HG02642 (cell line): ENCODE results near the gene BCHE.

Experiments used
- ATAC-seq: cut with Tn5 transposase; IDR thresholded peaks from one replicate; pipeline ENCODE4 v1.9.1; 2021; ENCODE audit warnings: mild to moderate bottlenecking; ENCODE audit not compliant: unreplicated experiment, poor library complexity

Gene BCHE

GRCh38 chr3:165837058-165837525 lies at the start of gene BCHE:
BCHE (minus strand) TSS chr3:165837423; CDS start chr3:165831033, 6,390 bp downstream.
- ATAC-seq: no peak

GRCh38 chr3:165885558-165886270 lies 48.5 kb upstream of the BCHE start:
- no peak for ATAC-seq

- no peak for ATAC-seq
Observed at GRCh38 chr3:165884518-165884917, 47.3 kb upstream of the BCHE start.

GRCh38 chr3:165883863-165884478 lies 46.7 kb upstream of the BCHE start:
- ATAC-seq: no peak

- ATAC-seq: no peak
Observed at GRCh38 chr3:165883117-165883516, 45.9 kb upstream of the BCHE start.

GRCh38 chr3:165875644-165876043 lies 38.4 kb upstream of the BCHE start:
- ATAC-seq: no peak

- no peak for ATAC-seq
Observed at GRCh38 chr3:165874663-165875489, 37.7 kb upstream of the BCHE start.

- ATAC-seq: no peak
Observed at GRCh38 chr3:165868088-165868487, 30.9 kb upstream of the BCHE start.

GRCh38 chr3:165859061-165859460 lies 21.8 kb upstream of the BCHE start:
- no peak for ATAC-seq

GRCh38 chr3:165855581-165855980 lies 18.4 kb upstream of the BCHE start:
- no peak for ATAC-seq

GRCh38 chr3:165854696-165855095 lies 17.5 kb upstream of the BCHE start:
- ATAC-seq: peak; percentile 46

GRCh38 chr3:165852711-165853110 lies 15.5 kb upstream of the BCHE start:
- no peak for ATAC-seq

GRCh38 chr3:165852191-165852590 lies 15.0 kb upstream of the BCHE start:
- ATAC-seq: no peak

GRCh38 chr3:165846056-165846455 lies 8.8 kb upstream of the BCHE start:
- no peak for ATAC-seq

- ATAC-seq: no peak
Observed at GRCh38 chr3:165839296-165840076, 2.3 kb upstream of the BCHE start.

- ATAC-seq: no peak
Observed at GRCh38 chr3:165837801-165838200, 578 bp upstream of the BCHE start.

GRCh38 chr3:165835431-165835830 lies 1.8 kb downstream of the BCHE start:
- ATAC-seq: no peak

GRCh38 chr3:165830746-165831145 lies 6.5 kb downstream of the BCHE start:
- ATAC-seq: no peak

GRCh38 chr3:165827883-165828282 lies 9.3 kb downstream of the BCHE start:
- no peak for ATAC-seq

GRCh38 chr3:165827233-165827632 lies 10.0 kb downstream of the BCHE start:
- no peak for ATAC-seq
